HUDEP-2 (cell line): ENCODE measurements around the gene CHMP2A.
A peak's percentile ranks its signal among the peaks of the same experiment; 100 is the strongest.

Experiments
- DNase-seq, 76 experiments: peaks; one replicate each; lab custom pipeline; 2025; ENCODE audit not compliant: unreplicated experiment in 76 of 76; lab: John Stamatoyannopoulos, UW

The CHMP2A gene

DNA sequence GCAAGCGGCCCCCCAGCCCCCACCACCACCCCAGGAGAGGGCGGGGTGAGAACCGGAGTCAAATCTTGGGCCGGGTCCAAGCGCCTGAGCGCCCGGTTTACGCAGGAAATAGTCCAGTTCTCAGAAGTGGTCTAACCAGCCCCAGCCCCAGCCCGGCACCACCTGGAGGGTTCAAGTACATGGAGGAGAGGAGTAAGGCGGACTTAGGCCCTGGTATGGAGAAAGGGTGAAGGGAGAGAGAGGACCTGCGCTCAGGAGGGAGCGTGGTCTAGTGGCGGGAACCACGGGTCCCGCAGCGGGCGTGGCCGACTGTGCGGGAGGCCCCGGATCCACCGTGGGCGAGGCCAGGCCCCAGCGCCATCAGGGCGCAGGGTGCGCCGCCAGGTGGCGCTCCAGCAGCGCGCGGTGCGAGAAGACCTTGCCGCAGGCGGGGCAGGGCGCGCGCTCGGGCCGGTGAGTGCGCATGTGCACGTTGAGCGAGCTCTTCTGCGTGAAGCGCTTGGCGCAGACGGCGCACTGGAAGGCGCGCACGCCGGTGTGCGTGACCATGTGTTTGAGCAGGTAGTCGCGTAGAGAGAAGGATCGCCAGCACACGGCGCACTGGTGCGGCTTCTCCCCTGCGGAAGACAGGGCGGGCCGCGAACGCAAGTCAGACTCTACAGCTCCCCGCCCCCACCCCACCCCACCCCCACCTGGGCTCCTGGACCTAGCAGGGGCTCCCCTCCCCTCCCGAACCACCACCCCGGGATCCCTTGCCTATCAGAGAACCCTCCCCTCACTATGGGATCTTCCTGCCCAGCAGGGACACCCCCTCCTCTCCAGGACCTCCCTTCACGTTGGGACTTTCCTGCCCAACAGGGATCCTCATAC lies 41.0 kb downstream of the CHMP2A start:
- peak in 75 of 76 experiments; percentile 73 to 99 (median 96) for DNase-seq

GRCh38 chr19:58513213-58513693 lies 41.7 kb downstream of the CHMP2A start:
- peak in 1 of 76 experiments; percentile 50 for DNase-seq

DNA sequence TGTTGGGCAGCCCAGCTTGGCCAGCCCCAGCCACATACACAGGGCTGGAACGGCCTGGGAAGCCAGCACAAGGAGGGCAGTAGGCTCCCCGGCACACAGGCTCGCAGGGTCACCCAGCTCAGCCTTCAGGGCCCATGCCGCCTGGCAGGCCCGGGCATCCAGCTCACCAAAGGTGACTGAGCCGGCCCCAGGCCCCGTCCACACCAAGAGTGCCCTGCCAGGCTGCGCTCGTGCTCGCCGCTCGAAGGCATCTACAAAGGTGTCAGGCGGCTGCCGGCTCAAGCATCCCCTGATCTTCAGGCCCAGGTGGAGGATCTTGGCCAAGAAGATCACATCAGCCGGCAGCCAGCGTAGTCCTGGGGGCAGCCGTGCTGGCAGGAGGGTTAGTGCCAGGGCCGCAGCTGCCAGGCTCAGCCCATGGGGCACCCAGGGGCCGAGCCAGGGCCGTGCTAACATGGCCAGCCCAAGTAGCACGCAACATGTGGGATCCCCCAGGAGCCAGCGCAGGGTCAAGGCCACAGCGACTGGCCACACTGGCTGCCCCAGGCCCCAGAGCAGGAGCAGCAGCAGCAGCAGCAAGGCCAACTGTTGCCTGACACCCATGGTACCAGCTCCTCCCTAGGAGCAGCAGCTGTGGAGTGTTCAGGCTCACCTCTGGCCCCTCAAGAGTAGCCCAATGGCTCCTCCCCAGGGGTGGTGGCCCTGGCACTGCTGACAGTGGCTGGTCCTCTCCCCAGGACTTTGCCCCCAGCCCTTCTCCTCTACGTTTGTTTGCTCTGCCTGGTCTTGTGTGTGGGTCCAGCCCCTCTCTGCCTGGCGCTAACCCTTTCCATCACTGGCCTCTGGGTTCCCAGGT lies 43.3 kb downstream of the CHMP2A start, which contains the start of gene SLC27A5:
SLC27A5 (minus strand) TSS at position 640 of the 856 bp plus-strand sequence; CDS start at position 603, 37 bp downstream.
- DNase-seq = no peak

GRCh38 chr19:58510084-58510862 lies 44.6 kb downstream of the CHMP2A start:
- no peak for DNase-seq

DNA sequence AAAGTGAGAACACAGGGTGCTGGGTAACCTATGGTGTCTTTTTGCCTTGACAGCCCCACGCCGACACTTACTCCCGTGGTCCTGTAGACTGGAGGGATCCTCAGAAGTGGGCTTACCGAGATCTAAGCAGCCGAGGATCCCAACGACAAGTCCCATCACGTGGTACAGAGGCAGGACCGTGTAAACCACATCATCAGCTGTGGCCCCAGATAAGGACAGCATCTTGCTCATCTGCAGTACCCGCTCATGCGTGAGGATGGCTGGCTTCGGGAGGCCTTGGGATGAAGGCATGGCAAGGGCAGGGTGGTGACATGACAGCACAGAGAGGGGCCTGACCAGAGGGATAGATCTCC lies 45.2 kb downstream of the CHMP2A start:
- DNase-seq = peak in 74 of 76 experiments; percentile 32 to 93 (median 80)

- DNase-seq = peak in 5 of 76 experiments; percentile 14 to 43 (median 20)
Measured at GRCh38 chr19:58507602-58508223, 47.2 kb downstream of the CHMP2A start.
